K562 (cell line): Measurements from ENCODE around the gene C1orf50. TPM values are rescaled to one million over a fixed set of nuclear protein-coding genes. Genes with fewer than 3 reads are reported as not detected.

Experiments used
- ARID3A ChIP-seq: IDR thresholded peaks from 2 replicates; pipeline ENCODE4 v1.6.1; 2012; ENCODE audit warnings: low read depth, low read length, improper control_type of control experiment, borderline replicate concordance
- CBFA2T3 ChIP-seq: fragments of 450-650 bp; IDR thresholded peaks from 2 replicates; pipeline ENCODE4 v1.6.1; 2017
- CXXC5 ChIP-seq: fragments of 250-450 bp; sonication (Bioruptor Pico); IDR thresholded peaks from 2 replicates; pipeline ENCODE4 v1.8.0; 2022; ENCODE audit warnings: inconsistent platforms, mild to moderate bottlenecking, moderate library complexity
- DPF2 ChIP-seq: fragments of 450-650 bp; IDR thresholded peaks from 2 replicates; pipeline ENCODE4 v1.6.1; 2016
- HMGXB4 ChIP-seq: sonication (generic); formaldehyde crosslinking; IDR thresholded peaks from 2 replicates; pipeline ENCODE4 v1.8.1; 2023; ENCODE audit warnings: mild to moderate bottlenecking, missing genetic modification reagents
- JUNB ChIP-seq: fragments of 450-650 bp; formaldehyde crosslinking; conservative IDR thresholded peaks from 2 replicates; pipeline ENCODE4 v1.4.0; 2020; ENCODE audit warnings: mild to moderate bottlenecking
- MCM2 ChIP-seq: fragments of 450-650 bp; IDR thresholded peaks from 2 replicates; pipeline ENCODE4 v1.6.1; 2017; ENCODE audit warnings: low read depth, mild to moderate bottlenecking
- MCM7 ChIP-seq, 2 experiments: fragments of 450-650 bp; IDR thresholded peaks; 2 replicates each; pipeline ENCODE4 v1.6.1; 2016 to 2018
- NCOR1 ChIP-seq: fragments of 450-650 bp; IDR thresholded peaks from 2 replicates; pipeline ENCODE4 v1.6.1; 2016; ENCODE audit warnings: mild to moderate bottlenecking, moderate library complexity
- NRF1 ChIP-seq, 2 experiments: fragments of 450-650 bp; IDR thresholded peaks in 1 of 2; conservative IDR thresholded peaks in 1 of 2; 2 replicates each; pipeline ENCODE4 v1.6.1; 2014; ENCODE audit warnings: mild to moderate bottlenecking in 2 of 2
- RCOR1 ChIP-seq, 2 experiments: IDR thresholded peaks; 2 replicates each; pipeline ENCODE4 v1.6.1; 2012; ENCODE audit warnings: low read depth in 2 of 2, low read length in 2 of 2, borderline replicate concordance in 1 of 2, improper control_type of control experiment in 1 of 2
- THRAP3 ChIP-seq: fragments of 450-650 bp; IDR thresholded peaks from 2 replicates; pipeline ENCODE4 v1.6.1; 2016; ENCODE audit warnings: mild to moderate bottlenecking, inconsistent platforms, borderline replicate concordance
- ZBTB33 ChIP-seq: sonication (generic); formaldehyde crosslinking; IDR thresholded peaks from 2 replicates; pipeline ENCODE4 v1.8.1; 2023; ENCODE audit warnings: mild to moderate bottlenecking, missing genetic modification reagents
- ZNF311 ChIP-seq: fragments of 250-450 bp; sonication (Bioruptor Pico); IDR thresholded peaks from 2 replicates; pipeline ENCODE4 v1.4.0; 2020; ENCODE audit warnings: mild to moderate bottlenecking, moderate library complexity
- ZNF584 ChIP-seq: fragments of 200-800 bp; sonication (Bioruptor generic); IDR thresholded peaks from 2 replicates; pipeline ENCODE4 v1.6.1; 2016; ENCODE audit warnings: low read depth, mild to moderate bottlenecking, missing genetic modification characterization, missing compliant biosample characterization
- polyA plus RNA-seq, 8 experiments: library from polyadenylated mRNA; depleted of rRNA in 4 of 8; stranded (reverse) in 5 of 8; unstranded in 3 of 8; fragments of >200 nt; fragmentation: Nextera tagmentation in 2 of 8; fragmentation: Illumina TruSeq in 1 of 8; extraction: Ambion mirVana in 2 of 8; extraction: Trizol in 1 of 8; gene quantifications; 2 replicates each; pipeline versions ENCODE4 v1.2.1 to v1.2.3, GENCODE V29; 2011 to 2014; ENCODE audit warnings: inconsistent platforms in 1 of 8, missing spikeins in 1 of 8
- total RNA-seq, 7 experiments: library from RNA; depleted of rRNA in 6 of 7; stranded (reverse); fragments of >200 nt in 6 of 7; fragmentation: Illumina TruSeq in 2 of 7; extraction: Trizol in 2 of 7; gene quantifications; 2 replicates each; pipeline versions ENCODE4 v1.2.1 to v1.2.3, GENCODE V29; 2011 to 2021; ENCODE audit warnings: low replicate concordance in 1 of 7
- TF ChIP-seq, protein P1 (sequence below), 2 experiments: fragments of 200-800 bp in 1 of 2; sonication (Bioruptor generic) in 1 of 2; sonication (generic) in 1 of 2; formaldehyde crosslinking in 1 of 2; IDR thresholded peaks in 1 of 2; conservative IDR thresholded peaks in 1 of 2; 2 replicates each; pipeline versions ENCODE4 v1.5.0 to v1.6.1; 2016 to 2020; ENCODE audit warnings: missing compliant biosample characterization in 1 of 2, missing genetic modification characterization in 1 of 2, missing genetic modification reagents in 1 of 2
- TF ChIP-seq, protein P2 (sequence below): fragments of 450-650 bp; formaldehyde crosslinking; IDR thresholded peaks from 2 replicates; pipeline ENCODE4 v1.4.0; 2022; ENCODE audit warnings: mild to moderate bottlenecking, moderate library complexity
- TF ChIP-seq, protein P3 (sequence below): fragments of 450-650 bp; formaldehyde crosslinking; IDR thresholded peaks from 2 replicates; pipeline ENCODE4 v1.4.0; 2020; ENCODE audit warnings: mild to moderate bottlenecking, moderate library complexity

The C1orf50 gene
- total and polyA plus RNA-seq, 9 of the 15 experiments (the other 6 are each of a cell fraction or from before 2014, with no cell fraction given): 0.55 to 13.9 (median 5.2) TPM

- TF ChIP-seq, protein P1, sequence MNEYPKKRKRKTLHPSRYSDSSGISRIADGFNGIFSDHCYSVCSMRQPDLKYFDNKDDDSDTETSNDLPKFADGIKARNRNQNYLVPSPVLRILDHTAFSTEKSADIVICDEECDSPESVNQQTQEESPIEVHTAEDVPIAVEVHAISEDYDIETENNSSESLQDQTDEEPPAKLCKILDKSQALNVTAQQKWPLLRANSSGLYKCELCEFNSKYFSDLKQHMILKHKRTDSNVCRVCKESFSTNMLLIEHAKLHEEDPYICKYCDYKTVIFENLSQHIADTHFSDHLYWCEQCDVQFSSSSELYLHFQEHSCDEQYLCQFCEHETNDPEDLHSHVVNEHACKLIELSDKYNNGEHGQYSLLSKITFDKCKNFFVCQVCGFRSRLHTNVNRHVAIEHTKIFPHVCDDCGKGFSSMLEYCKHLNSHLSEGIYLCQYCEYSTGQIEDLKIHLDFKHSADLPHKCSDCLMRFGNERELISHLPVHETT (CRISPR knock-in tag; conservative IDR thresholded peaks at IDR 0.05 in 1 of 2, IDR thresholded peaks at IDR 0.05 in 1 of 2): no peak
- TF ChIP-seq CBFA2T3: peak; percentile 38; the same call in 1 of the 2 replicates
- TF ChIP-seq HMGXB4 (CRISPR knock-in tag): no peak
- no peak for TF ChIP-seq ZNF311 (CRISPR knock-in tag)
- TF ChIP-seq, protein P2, sequence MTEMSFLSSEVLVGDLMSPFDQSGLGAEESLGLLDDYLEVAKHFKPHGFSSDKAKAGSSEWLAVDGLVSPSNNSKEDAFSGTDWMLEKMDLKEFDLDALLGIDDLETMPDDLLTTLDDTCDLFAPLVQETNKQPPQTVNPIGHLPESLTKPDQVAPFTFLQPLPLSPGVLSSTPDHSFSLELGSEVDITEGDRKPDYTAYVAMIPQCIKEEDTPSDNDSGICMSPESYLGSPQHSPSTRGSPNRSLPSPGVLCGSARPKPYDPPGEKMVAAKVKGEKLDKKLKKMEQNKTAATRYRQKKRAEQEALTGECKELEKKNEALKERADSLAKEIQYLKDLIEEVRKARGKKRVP (CRISPR knock-in tag): no peak
- no peak for TF ChIP-seq ZNF584 (CRISPR knock-in tag)
- no peak for TF ChIP-seq CXXC5 (CRISPR knock-in tag)
- no peak for TF ChIP-seq MCM7 (IDR thresholded peaks at IDR 0.05)
- TF ChIP-seq NCOR1: peak; percentile 9; the same call in 1 of the 2 replicates
- TF ChIP-seq ZBTB33 (CRISPR knock-in tag): no peak
- TF ChIP-seq NRF1 (conservative IDR thresholded peaks at IDR 0.05 in 1 of 2, IDR thresholded peaks at IDR 0.05 in 1 of 2): no peak
- TF ChIP-seq ARID3A: peak; percentile 66; the same call in 1 of the 2 replicates
- no peak for TF ChIP-seq JUNB (CRISPR knock-in tag)
- 0 out of 4 replicates have a peak, but pooled peaks of 1 of the 2 experiments have one; percentile 14 for TF ChIP-seq RCOR1 (IDR thresholded peaks at IDR 0.05; ENCODE audit: borderline replicate concordance in 1 of 2, low read depth in 2 of 2, low read length in 2 of 2)
- peak; percentile 78; the same call in 1 of the 2 replicates for TF ChIP-seq DPF2
- TF ChIP-seq THRAP3: 0 out of 2 replicates have a peak, but pooled peaks have one; percentile 10
- no peak for TF ChIP-seq MCM2
- TF ChIP-seq, protein P3, sequence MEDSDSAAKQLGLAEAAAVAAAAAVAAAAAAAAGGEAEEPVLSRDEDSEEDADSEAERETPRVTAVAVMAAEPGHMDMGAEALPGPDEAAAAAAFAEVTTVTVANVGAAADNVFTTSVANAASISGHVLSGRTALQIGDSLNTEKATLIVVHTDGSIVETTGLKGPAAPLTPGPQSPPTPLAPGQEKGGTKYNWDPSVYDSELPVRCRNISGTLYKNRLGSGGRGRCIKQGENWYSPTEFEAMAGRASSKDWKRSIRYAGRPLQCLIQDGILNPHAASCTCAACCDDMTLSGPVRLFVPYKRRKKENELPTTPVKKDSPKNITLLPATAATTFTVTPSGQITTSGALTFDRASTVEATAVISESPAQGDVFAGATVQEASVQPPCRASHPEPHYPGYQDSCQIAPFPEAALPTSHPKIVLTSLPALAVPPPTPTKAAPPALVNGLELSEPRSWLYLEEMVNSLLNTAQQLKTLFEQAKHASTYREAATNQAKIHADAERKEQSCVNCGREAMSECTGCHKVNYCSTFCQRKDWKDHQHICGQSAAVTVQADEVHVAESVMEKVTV (CRISPR knock-in tag): 0 out of 2 replicates have a peak, but pooled peaks have one; percentile 8
Observed at GRCh38 chr1:42822800-42823392, 55.8 kb downstream of the C1orf50 start (continued).
